Stimulated activated effector memory CD8-positive, alpha-beta T cell treated with anti-CD3 and anti-CD28 coated beads, Interleukin-12 subunit alpha, Interleukin-12 subunit beta, amount 100 ng/mL, for 72 hours (primary cell): Measurements from ENCODE around the gene CX3CL1.

Experiments
- ATAC-seq: fragments of 150-1000 bp; cut with Tn5 transposase; 2 replicates; pipeline ENCODE4 v1.10.0; 2021
- DNase-seq, 2 donors: peaks; one replicate each; pipeline ENCODE4 v3.0.0; 2021 to 2022; ENCODE audit warnings: low spot score in 2 of 2
- H3K27ac Mint-ChIP-seq: one replicate; pipeline ENCODE4 v1.8.0; 2022; ENCODE audit warnings: mild to moderate bottlenecking, mixed read lengths
- H3K36me3 Mint-ChIP-seq: one replicate; pipeline ENCODE4 v1.8.0; 2022; ENCODE audit warnings: mild to moderate bottlenecking, mixed read lengths
- H3K4me1 Mint-ChIP-seq: one replicate; pipeline ENCODE4 v1.8.0; 2022; ENCODE audit warnings: mixed read lengths
- H3K4me3 Mint-ChIP-seq: one replicate; pipeline ENCODE4 v1.8.0; 2022; ENCODE audit warnings: mild to moderate bottlenecking, mixed read lengths
- H3K9me3 Mint-ChIP-seq: one replicate; pipeline ENCODE4 v1.8.0; 2022; ENCODE audit warnings: mixed read lengths

Gene CX3CL1

GRCh38 chr16:57348327-57348726, 24.0 kb upstream of the CX3CL1 start:
- no peak for ATAC-seq

DNA sequence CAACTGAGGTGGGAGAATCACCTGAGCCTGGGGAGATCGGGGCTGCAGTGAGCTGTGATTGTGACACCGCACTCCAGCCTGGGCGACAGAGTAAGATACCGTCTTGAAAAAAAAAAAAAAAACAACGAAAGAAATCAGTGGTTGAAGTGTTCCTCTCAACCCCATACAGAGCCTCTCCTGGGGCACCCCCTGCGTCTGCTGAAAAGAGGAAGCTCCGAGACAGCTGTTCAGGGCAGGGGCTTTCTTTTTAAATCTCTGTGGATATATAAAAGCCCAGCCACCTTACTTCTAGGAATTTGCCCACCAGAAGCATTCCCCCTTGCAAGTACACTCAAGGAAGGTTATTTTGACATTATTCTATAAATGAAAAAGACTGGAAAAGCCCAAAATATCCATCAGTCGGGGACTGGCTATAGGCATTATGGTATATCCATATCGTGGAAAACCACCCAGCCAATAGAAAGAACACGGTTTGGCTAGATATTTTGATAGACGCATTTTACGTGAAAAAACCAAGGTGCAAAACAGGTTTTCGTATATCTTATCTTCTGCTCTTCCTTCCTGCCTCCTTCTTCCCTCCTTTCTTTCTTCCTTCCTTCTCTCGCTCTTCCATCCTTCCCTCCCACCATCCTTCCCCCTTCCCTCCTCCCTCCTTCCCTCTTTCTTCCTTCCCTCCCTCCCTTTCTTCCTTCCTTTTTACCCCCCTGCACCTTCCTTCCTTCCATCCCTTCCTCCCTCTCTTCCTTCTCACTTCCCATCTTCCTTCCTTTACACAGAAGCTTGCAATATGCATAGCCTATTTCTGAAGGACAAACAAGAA, 22.9 kb upstream of the CX3CL1 start:
- Mint-ChIP-seq H3K4me1 (peaks cover 15% of the 10 kb centered on the region), H3K27ac (no peak overlapping the region), H3K4me3 (no peak overlapping the region), H3K9me3 (no peaks in the 10 kb centered on the region), H3K36me3 (no peaks in the 10 kb centered on the region)
- no peak for DNase-seq
- peak; percentile 91 for ATAC-seq

More at GRCh38 chr16:57348327-57348726, 24.0 kb upstream of the CX3CL1 start:
- no peak overlapping the region for H3K4me3 Mint-ChIP-seq
- H3K4me1 Mint-ChIP-seq = peaks cover 15% of the 10 kb centered on the region
- DNase-seq = no peak
- H3K9me3 Mint-ChIP-seq = no peaks in the 10 kb centered on the region
- no peak overlapping the region for H3K27ac Mint-ChIP-seq
- no peaks in the 10 kb centered on the region for H3K36me3 Mint-ChIP-seq

DNA sequence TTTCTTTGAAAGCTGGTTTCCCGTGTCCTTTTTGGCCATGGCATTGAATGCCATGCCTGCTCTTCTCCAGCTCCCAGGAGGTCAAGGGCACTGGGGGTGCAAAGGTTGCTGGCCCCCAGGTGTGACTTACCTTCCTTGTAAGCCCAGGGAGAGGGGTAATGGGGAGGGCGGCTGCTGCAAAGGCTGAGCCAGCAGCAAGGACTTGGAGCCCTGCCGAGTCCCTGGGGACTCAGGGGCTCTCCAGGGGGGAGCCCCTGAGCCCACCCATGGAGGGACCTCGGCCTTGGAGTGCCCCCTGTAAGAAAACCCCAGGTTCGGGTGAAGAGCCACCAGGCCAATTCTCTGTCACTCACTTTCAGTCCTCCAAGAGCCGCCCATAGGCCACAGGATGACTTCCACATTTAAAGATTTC, 19.6 kb upstream of the CX3CL1 start:
- H3K4me3 Mint-ChIP-seq = no peak overlapping the region
- no peaks in the 10 kb centered on the region for H3K9me3 Mint-ChIP-seq
- no peak overlapping the region for H3K27ac Mint-ChIP-seq
- ATAC-seq = no peak
- DNase-seq = no peak
- H3K36me3 Mint-ChIP-seq = no peaks in the 10 kb centered on the region
- H3K4me1 Mint-ChIP-seq = peaks cover 11% of the 10 kb centered on the region

GRCh38 chr16:57354311-57354710, 18.0 kb upstream of the CX3CL1 start:
- DNase-seq (no peak), ATAC-seq (no peak)
- no peak overlapping the region for H3K4me3 Mint-ChIP-seq
- peaks cover 19% of the 10 kb centered on the region for H3K4me1 Mint-ChIP-seq
- H3K36me3 Mint-ChIP-seq = no peaks in the 10 kb centered on the region
- H3K9me3 Mint-ChIP-seq = no peaks in the 10 kb centered on the region
- no peak overlapping the region for H3K27ac Mint-ChIP-seq

- DNase-seq (no peak), ATAC-seq (no peak)
- Mint-ChIP-seq H3K9me3 (no peaks in the 10 kb centered on the region), H3K4me3 (no peak overlapping the region), H3K4me1 (peaks cover 12% of the 10 kb centered on the region), H3K27ac (no peak overlapping the region), H3K36me3 (peaks cover 2% of the 10 kb centered on the region)
Measured at GRCh38 chr16:57355898-57356414, 16.3 kb upstream of the CX3CL1 start.

DNA sequence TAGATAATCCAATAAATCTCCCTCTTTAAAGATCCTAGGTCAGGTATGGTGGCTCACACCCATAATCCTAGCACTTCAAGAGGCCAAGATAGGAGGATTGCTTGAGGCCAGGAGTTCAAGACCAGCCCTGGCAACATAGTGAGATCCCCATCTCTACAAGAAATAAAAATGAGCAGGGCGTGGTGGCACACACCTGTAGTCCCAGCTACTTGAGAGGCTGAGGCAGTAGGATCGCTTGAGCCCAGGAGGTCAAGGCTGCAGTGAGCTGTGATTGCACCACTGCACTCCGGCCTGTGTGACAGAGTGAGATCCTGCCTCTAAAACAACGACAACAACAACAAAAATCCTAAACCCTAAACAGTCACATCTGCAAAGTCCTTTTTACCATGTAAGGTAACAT, 15.7 kb upstream of the CX3CL1 start:
- H3K36me3 Mint-ChIP-seq = peaks cover 8% of the 10 kb centered on the region
- H3K4me1 Mint-ChIP-seq = peaks cover 12% of the 10 kb centered on the region
- ATAC-seq (no peak), DNase-seq (no peak)
- H3K9me3 Mint-ChIP-seq = no peaks in the 10 kb centered on the region
- H3K4me3 Mint-ChIP-seq = no peak overlapping the region
- H3K27ac Mint-ChIP-seq = no peak overlapping the region

GRCh38 chr16:57357330-57358085, 14.8 kb upstream of the CX3CL1 start:
- ATAC-seq (peak; percentile 17), DNase-seq (no peak)
- no peaks in the 10 kb centered on the region for H3K9me3 Mint-ChIP-seq
- peaks cover 12% of the 10 kb centered on the region for H3K36me3 Mint-ChIP-seq
- no peak overlapping the region for H3K4me3 Mint-ChIP-seq
- peak overlapping the region; percentile 81 for H3K27ac Mint-ChIP-seq
- peaks cover 12% of the 10 kb centered on the region for H3K4me1 Mint-ChIP-seq

DNA sequence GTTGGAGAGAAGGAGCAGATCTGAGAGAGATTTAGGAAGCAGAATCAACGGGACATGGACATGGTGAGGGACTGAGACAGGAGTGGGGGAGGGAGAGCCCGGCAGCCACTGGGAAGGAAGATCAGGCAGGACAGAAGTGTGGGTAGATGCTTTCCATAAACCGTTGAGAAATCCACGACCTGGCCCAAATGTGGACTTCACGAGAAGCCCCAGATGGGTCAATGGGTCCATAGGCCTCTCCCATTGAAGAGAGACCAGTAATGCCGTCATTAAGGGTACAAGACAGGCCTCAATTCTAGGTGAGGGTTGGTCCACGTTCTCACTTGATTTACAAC, 14.2 kb upstream of the CX3CL1 start:
- H3K4me1 Mint-ChIP-seq = peaks cover 12% of the 10 kb centered on the region
- no peaks in the 10 kb centered on the region for H3K9me3 Mint-ChIP-seq
- no peak overlapping the region for H3K4me3 Mint-ChIP-seq
- DNase-seq = no peak
- no peak for ATAC-seq
- peaks cover 12% of the 10 kb centered on the region for H3K36me3 Mint-ChIP-seq
- H3K27ac Mint-ChIP-seq = peak overlapping the region; percentile 81

DNA sequence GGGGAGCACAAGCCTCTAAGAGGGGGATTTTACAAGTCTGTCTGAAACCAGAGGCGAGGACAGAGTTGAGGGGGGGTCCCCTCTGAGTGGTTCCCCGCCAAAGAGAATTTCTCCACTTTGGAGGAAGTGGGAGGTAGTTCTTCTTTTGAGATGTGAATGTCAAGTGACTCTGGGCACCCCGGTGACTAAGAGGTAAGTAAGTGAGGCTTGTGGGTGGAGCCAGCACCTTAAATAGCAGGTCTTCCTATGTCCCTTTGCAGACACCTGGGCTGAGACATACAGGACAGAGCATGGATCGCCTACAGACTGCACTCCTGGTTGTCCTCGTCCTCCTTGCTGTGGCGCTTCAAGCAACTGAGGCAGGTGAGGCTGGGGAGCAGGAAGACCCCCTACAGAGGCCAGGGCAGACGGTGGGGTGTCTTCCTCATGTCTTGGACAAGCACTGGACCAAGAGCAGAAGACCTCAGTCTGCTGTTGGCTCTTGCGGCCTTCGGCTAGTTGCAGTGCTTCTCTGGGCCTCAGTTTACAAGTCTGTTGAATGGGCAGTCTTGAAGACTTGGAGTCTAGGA, 13.7 kb upstream of the CX3CL1 start, which contains the start of gene CCL22:
Gene CCL22 (plus strand): TSS at position 257 of the 569 bp plus-strand sequence. CDS start 34 bp downstream, at position 291.
- Mint-ChIP-seq H3K36me3 (peaks cover 12% of the 10 kb centered on the region), H3K4me3 (no peak within 1 kb of the TSS), H3K27ac (peak within 1 kb of the TSS; percentile 81), H3K9me3 (no peaks in the 10 kb centered on the region), H3K4me1 (peaks cover 12% of the 10 kb centered on the region)
- ATAC-seq (peak; percentile 75), DNase-seq (no peak)

DNA sequence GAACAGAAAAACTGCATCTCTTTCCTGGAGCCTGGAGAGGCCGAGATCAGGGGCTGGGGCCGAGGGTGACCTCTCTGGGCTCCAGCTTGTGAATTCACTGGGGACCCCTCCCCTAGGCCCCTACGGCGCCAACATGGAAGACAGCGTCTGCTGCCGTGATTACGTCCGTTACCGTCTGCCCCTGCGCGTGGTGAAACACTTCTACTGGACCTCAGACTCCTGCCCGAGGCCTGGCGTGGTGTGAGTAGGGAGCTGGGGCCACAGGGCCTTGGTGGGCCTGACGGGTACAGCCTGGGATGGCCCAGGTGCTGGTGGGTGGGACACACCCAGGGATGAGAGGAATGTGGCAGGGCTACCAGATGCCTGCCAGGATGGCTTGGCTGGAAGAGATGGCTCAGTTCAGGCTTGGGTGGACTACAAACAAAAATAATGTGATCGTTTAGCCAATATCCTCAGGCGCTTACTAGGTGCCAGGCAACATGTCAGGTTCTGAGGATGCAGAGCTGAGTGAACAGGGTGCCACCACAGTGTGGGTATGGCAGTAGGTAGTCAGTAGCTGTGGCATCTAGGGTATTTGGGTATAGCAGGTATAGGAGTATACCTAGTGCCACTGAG, 11.9 kb upstream of the CX3CL1 start:
- peaks cover 12% of the 10 kb centered on the region for H3K4me1 Mint-ChIP-seq
- peak overlapping the region; percentile 24 for H3K4me3 Mint-ChIP-seq
- peaks cover 12% of the 10 kb centered on the region for H3K36me3 Mint-ChIP-seq
- ATAC-seq (no peak), DNase-seq (no peak)
- H3K9me3 Mint-ChIP-seq = no peaks in the 10 kb centered on the region
- H3K27ac Mint-ChIP-seq = peak overlapping the region; percentile 43

- ATAC-seq = no peak
- peaks cover 12% of the 10 kb centered on the region for H3K4me1 Mint-ChIP-seq
- no peaks in the 10 kb centered on the region for H3K9me3 Mint-ChIP-seq
- H3K4me3 Mint-ChIP-seq = no peak overlapping the region
- no peak for DNase-seq
- peaks cover 12% of the 10 kb centered on the region for H3K36me3 Mint-ChIP-seq
- H3K27ac Mint-ChIP-seq = no peak overlapping the region
Measured at GRCh38 chr16:57361404-57361803, 10.9 kb upstream of the CX3CL1 start.

DNA sequence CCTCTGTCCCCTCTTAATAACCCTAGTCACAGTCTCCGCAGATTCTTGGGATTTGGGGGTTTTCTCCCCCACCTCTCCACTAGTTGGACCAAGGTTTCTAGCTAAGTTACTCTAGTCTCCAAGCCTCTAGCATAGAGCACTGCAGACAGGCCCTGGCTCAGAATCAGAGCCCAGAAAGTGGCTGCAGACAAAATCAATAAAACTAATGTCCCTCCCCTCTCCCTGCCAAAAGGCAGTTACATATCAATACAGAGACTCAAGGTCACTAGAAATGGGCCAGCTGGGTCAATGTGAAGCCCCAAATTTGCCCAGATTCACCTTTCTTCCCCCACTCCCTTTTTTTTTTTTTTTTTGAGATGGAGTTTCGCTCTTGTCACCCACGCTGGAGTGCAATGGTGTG, 8.1 kb upstream of the CX3CL1 start:
- peaks cover 12% of the 10 kb centered on the region for H3K36me3 Mint-ChIP-seq

GRCh38 chr16:57366544-57367040, 5.7 kb upstream of the CX3CL1 start:
- ATAC-seq (peak; percentile 20), DNase-seq (no peak)
- no peaks in the 10 kb centered on the region for H3K9me3 Mint-ChIP-seq
- no peak overlapping the region for H3K4me3 Mint-ChIP-seq
- no peak overlapping the region for H3K27ac Mint-ChIP-seq
- H3K4me1 Mint-ChIP-seq = peaks cover 5% of the 10 kb centered on the region
- peaks cover 4% of the 10 kb centered on the region for H3K36me3 Mint-ChIP-seq

More for the DNA sequence above, 8.1 kb upstream of the CX3CL1 start:
- H3K9me3 Mint-ChIP-seq = no peaks in the 10 kb centered on the region
- H3K4me1 Mint-ChIP-seq = peaks cover 5% of the 10 kb centered on the region
- no peak for ATAC-seq
- no peak overlapping the region for H3K4me3 Mint-ChIP-seq
- H3K27ac Mint-ChIP-seq = no peak overlapping the region
- DNase-seq = no peak

DNA sequence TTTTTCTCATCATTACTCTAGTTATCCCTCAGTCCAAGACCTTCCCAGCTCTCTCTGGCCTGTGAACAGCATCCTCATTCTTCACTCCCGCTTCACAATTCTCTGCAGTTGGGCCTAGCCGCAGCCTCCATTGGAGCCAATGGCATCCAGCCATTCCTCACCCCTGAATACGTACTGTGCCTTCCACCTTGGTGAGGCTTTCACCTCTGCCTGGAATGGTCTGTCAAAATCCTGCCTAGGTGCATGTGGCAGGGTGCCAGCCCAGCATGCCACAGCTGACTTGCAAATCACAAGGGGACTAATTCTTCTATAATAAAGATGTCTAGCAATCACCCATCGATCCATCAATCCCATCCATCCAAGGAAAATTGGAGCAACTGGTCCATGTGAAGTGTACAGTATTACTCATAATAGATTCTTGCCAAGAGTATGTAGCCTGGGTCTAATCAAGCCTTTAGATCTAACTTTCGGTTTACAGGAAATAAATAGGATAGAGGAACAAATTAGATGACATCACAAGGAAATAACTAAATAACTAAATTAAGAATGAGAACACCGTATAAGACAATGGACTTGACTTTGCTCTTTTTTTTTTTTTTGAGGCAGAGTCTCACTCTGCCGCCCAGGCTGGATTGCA, 5.1 kb upstream of the CX3CL1 start:
- Mint-ChIP-seq H3K4me1 (peaks cover 5% of the 10 kb centered on the region), H3K27ac (no peak overlapping the region), H3K4me3 (no peak overlapping the region), H3K36me3 (no peaks in the 10 kb centered on the region), H3K9me3 (no peaks in the 10 kb centered on the region)
- DNase-seq (no peak), ATAC-seq (no peak)
